Measurements from ENCODE around the gene TIMM23.

GRCh38 chr10:46030091-46030937 is 58.0 kb downstream of the TIMM23 start, which contains the start of gene NCOA4:
- TF ChIP-seq POLR2AphosphoS5 (IDR thresholded peaks at IDR 0.05; ENCODE audit: low read depth, low read length) = peak; percentile 97
- peak; percentile 93 for TF ChIP-seq TAF1 (IDR thresholded peaks at IDR 0.05; ENCODE audit: low read depth, low read length)

All from GM12891 (cell line).